DND-41 (cell line): Measurements from ENCODE around the gene OR52I1.

Experiments used
- CTCF ChIP-seq: IDR thresholded peaks from 2 replicates; pipeline ENCODE4 v1.5.1; 2012; ENCODE audit warnings: borderline replicate concordance, low read length, moderate library complexity, mild to moderate bottlenecking; ENCODE audit not compliant: poor library complexity, severe bottlenecking; ENCODE audit errors: extremely low read depth
- EZH2 ChIP-seq: IDR thresholded peaks from 3 replicates; pipeline ENCODE4 v1.6.1; 2012; ENCODE audit warnings: borderline replicate concordance, low read depth, mild to moderate bottlenecking, moderate library complexity, low read length, inconsistent platforms; ENCODE audit not compliant: severe bottlenecking

- TF ChIP-seq CTCF = no peak
- TF ChIP-seq EZH2 = no peak
Measured at GRCh38 chr11:4636136-4636535, 42.3 kb downstream of the OR52I1 start.
